ENCODE data around the gene HOXD10.

HOXD10 gene

GRCh38 chr2:176159663-176160250, 43.2 kb downstream of the HOXD10 start:
- no peak overlapping the region for H3K4me3 ChIP-seq (ENCODE audit: low read depth, low read length)
- TF ChIP-seq CTCF (IDR thresholded peaks at IDR 0.05; ENCODE audit: low read depth, low read length), result no peak

GRCh38 chr2:176160251-176160985, 43.8 kb downstream of the HOXD10 start:
- H3K4me3 ChIP-seq (ENCODE audit: low read depth, low read length), result no peak overlapping the region
- TF ChIP-seq CTCF (IDR thresholded peaks at IDR 0.05; ENCODE audit: low read depth, low read length), result no peak

- no peak overlapping the region for H3K4me3 ChIP-seq (ENCODE audit: low read depth, low read length)
- TF ChIP-seq CTCF (IDR thresholded peaks at IDR 0.05; ENCODE audit: low read depth, low read length), result no peak
These were observed 44.6 kb downstream of the HOXD10 start for GRCh38 chr2:176160986-176161824.

GRCh38 chr2:176161825-176162626, 45.4 kb downstream of the HOXD10 start:
- 0 out of 2 replicates have a peak overlapping the region, but pooled peaks have one; percentile 5 for H3K4me3 ChIP-seq (ENCODE audit: low read depth, low read length)
- no peak for TF ChIP-seq CTCF (IDR thresholded peaks at IDR 0.05; ENCODE audit: low read depth, low read length)

GRCh38 chr2:176162911-176163671, 46.5 kb downstream of the HOXD10 start:
- no peak overlapping the region for H3K4me3 ChIP-seq (ENCODE audit: low read depth, low read length)
- TF ChIP-seq CTCF (IDR thresholded peaks at IDR 0.05; ENCODE audit: low read depth, low read length), result no peak

GRCh38 chr2:176163672-176164056, 47.1 kb downstream of the HOXD10 start:
- TF ChIP-seq CTCF (IDR thresholded peaks at IDR 0.05; ENCODE audit: low read depth, low read length), result no peak
- no peak overlapping the region for H3K4me3 ChIP-seq (ENCODE audit: low read depth, low read length)

Measured in WI38 (cell line).